Measurements from ENCODE around the gene ATP8B4.

ATP8B4 gene

GRCh38 chr15:49986326-49986725 lies 132.7 kb downstream of the ATP8B4 start:
- H3K4me2 ChIP-seq (ENCODE audit: low read depth, low read length, poor library complexity, severe bottlenecking) = no peak overlapping the region

GRCh38 chr15:49985463-49985862 lies 133.6 kb downstream of the ATP8B4 start:
- H3K4me3 ChIP-seq (ENCODE audit: insufficient read depth, low read length, poor library complexity, severe bottlenecking) = no peak overlapping the region
- H3K27me3 ChIP-seq (ENCODE audit: low read length) = no peaks in the 10 kb centered on the region
- H3K36me3 ChIP-seq (ENCODE audit: low read length) = no peaks in the 10 kb centered on the region
- H3F3A ChIP-seq (ENCODE audit: insufficient read depth) = no peaks in the 10 kb centered on the region
- H3K79me2 ChIP-seq (ENCODE audit: insufficient read depth, low read length) = no peaks in the 10 kb centered on the region
- no peak overlapping the region for H3K9ac ChIP-seq (ENCODE audit: low read length)
- H3K4me2 ChIP-seq (ENCODE audit: low read depth, low read length, poor library complexity, severe bottlenecking) = no peak overlapping the region
- TF ChIP-seq EZH2phosphoT487 (conservative IDR thresholded peaks at IDR 0.05; ENCODE audit: low read length) (no peak), CTCF (IDR thresholded peaks at IDR 0.05; ENCODE audit: insufficient read depth, low read length, poor library complexity, severe bottlenecking) (no peak)
- H4K20me1 ChIP-seq (ENCODE audit: low read depth, low read length) = no peaks in the 10 kb centered on the region
- H3K27ac ChIP-seq (ENCODE audit: low read depth, low read length) = no peak overlapping the region
- no peak overlapping the region for H2AFZ ChIP-seq (ENCODE audit: low read depth, low read length, severe bottlenecking)
- H3K9me3 ChIP-seq (ENCODE audit: insufficient read depth, low read length) = no peaks in the 10 kb centered on the region
- H3K9me2 ChIP-seq (replicated peaks; ENCODE audit: insufficient read depth, low read length) = no peaks in the 10 kb centered on the region

More at GRCh38 chr15:49986326-49986725, 132.7 kb downstream of the ATP8B4 start:
- Histone ChIP-seq H4K20me1 (ENCODE audit: low read depth, low read length) (no peaks in the 10 kb centered on the region), H3F3A (ENCODE audit: insufficient read depth) (no peaks in the 10 kb centered on the region), H3K27me3 (ENCODE audit: low read length) (no peaks in the 10 kb centered on the region), H3K9ac (ENCODE audit: low read length) (no peak overlapping the region), H3K9me3 (ENCODE audit: insufficient read depth, low read length) (no peaks in the 10 kb centered on the region), H2AFZ (ENCODE audit: low read depth, low read length, severe bottlenecking) (no peak overlapping the region), H3K36me3 (ENCODE audit: low read length) (no peaks in the 10 kb centered on the region), H3K4me3 (ENCODE audit: insufficient read depth, low read length, poor library complexity, severe bottlenecking) (no peak overlapping the region), H3K27ac (ENCODE audit: low read depth, low read length) (no peak overlapping the region), H3K79me2 (ENCODE audit: insufficient read depth, low read length) (no peaks in the 10 kb centered on the region), H3K9me2 (replicated peaks; ENCODE audit: insufficient read depth, low read length) (no peaks in the 10 kb centered on the region)
- TF ChIP-seq CTCF (IDR thresholded peaks at IDR 0.05; ENCODE audit: insufficient read depth, low read length, poor library complexity, severe bottlenecking) (no peak), EZH2phosphoT487 (conservative IDR thresholded peaks at IDR 0.05; ENCODE audit: low read length) (no peak)

- Histone ChIP-seq H4K20me1 (ENCODE audit: low read depth, low read length) (no peaks in the 10 kb centered on the region), H3F3A (ENCODE audit: insufficient read depth) (no peaks in the 10 kb centered on the region), H3K79me2 (ENCODE audit: insufficient read depth, low read length) (no peaks in the 10 kb centered on the region), H3K27ac (ENCODE audit: low read depth, low read length) (no peak overlapping the region), H3K9ac (ENCODE audit: low read length) (no peak overlapping the region), H3K4me3 (ENCODE audit: insufficient read depth, low read length, poor library complexity, severe bottlenecking) (no peak overlapping the region), H3K9me3 (ENCODE audit: insufficient read depth, low read length) (no peaks in the 10 kb centered on the region), H3K36me3 (ENCODE audit: low read length) (no peaks in the 10 kb centered on the region), H3K4me2 (ENCODE audit: low read depth, low read length, poor library complexity, severe bottlenecking) (no peak overlapping the region), H2AFZ (ENCODE audit: low read depth, low read length, severe bottlenecking) (no peak overlapping the region), H3K27me3 (ENCODE audit: low read length) (no peaks in the 10 kb centered on the region), H3K9me2 (replicated peaks; ENCODE audit: insufficient read depth, low read length) (no peaks in the 10 kb centered on the region)
- TF ChIP-seq CTCF (IDR thresholded peaks at IDR 0.05; ENCODE audit: insufficient read depth, low read length, poor library complexity, severe bottlenecking) (no peak), EZH2phosphoT487 (conservative IDR thresholded peaks at IDR 0.05; ENCODE audit: low read length) (no peak)
Measured at GRCh38 chr15:49984436-49984835, 134.6 kb downstream of the ATP8B4 start.

Data from SU-DHL-6 (cell line).